Neural progenitor cell (in vitro differentiated cells): ENCODE measurements around the gene VWA8. TPM values are rescaled to one million over a fixed set of nuclear protein-coding genes. Genes with fewer than 3 reads are reported as not detected.

Experiments
- DNase-seq: peaks from one replicate; pipeline ENCODE4 v3.0.0-alpha.2; 2016; ENCODE audit warnings: low spot score
- H2AFZ ChIP-seq: fragments of 200-600 bp; sonication (generic); replicated peaks from 2 replicates; pipeline ENCODE4 v1.6.1; 2016; ENCODE audit warnings: antibody characterized with exemption
- H3F3A ChIP-seq: fragments of 200-600 bp; sonication (generic); 2 replicates; pipeline ENCODE4 v1.6.1; 2016; ENCODE audit warnings: antibody characterized with exemption, low read depth
- H3K27ac ChIP-seq: fragments of 200-600 bp; sonication (generic); 2 replicates; pipeline ENCODE4 v1.5.1; 2016; ENCODE audit warnings: mild to moderate bottlenecking
- H3K27me3 ChIP-seq: fragments of 200-600 bp; sonication (generic); 2 replicates; pipeline ENCODE4 v1.6.1; 2016; ENCODE audit warnings: mild to moderate bottlenecking, moderate library complexity
- H3K36me3 ChIP-seq: fragments of 200-600 bp; sonication (generic); 2 replicates; pipeline ENCODE4 v1.5.1; 2016
- H3K4me1 ChIP-seq: fragments of 200-600 bp; sonication (generic); 2 replicates; pipeline ENCODE4 v1.6.1; 2016; ENCODE audit warnings: mixed run types
- H3K4me2 ChIP-seq: fragments of 200-600 bp; sonication (generic); 2 replicates; pipeline ENCODE4 v1.6.1; 2016
- H3K4me3 ChIP-seq: fragments of 200-600 bp; sonication (generic); 2 replicates; pipeline ENCODE4 v1.5.1; 2016
- H3K79me2 ChIP-seq: fragments of 200-600 bp; sonication (generic); 2 replicates; pipeline ENCODE4 v1.6.1; 2016; ENCODE audit warnings: low read depth
- H3K9ac ChIP-seq: fragments of 200-600 bp; sonication (generic); 2 replicates; pipeline ENCODE4 v1.6.1; 2016
- H3K9me3 ChIP-seq: fragments of 200-600 bp; sonication (generic); 2 replicates; pipeline ENCODE4 v1.5.1; 2016; ENCODE audit warnings: low read depth
- H4K20me1 ChIP-seq: fragments of 200-600 bp; sonication (generic); 2 replicates; pipeline ENCODE4 v1.6.1; 2016; ENCODE audit warnings: low read depth
- H3K27ac Mint-ChIP-seq: 3 replicates; pipeline ENCODE4 v1.8.0; 2021; ENCODE audit warnings: mixed read lengths
- H3K27me3 Mint-ChIP-seq: 2 replicates; pipeline ENCODE4 v1.8.0; 2022; ENCODE audit warnings: low read depth, mild to moderate bottlenecking, inconsistent platforms, moderate library complexity, mixed read lengths; ENCODE audit not compliant: insufficient read depth
- H3K36me3 Mint-ChIP-seq: 3 replicates; pipeline ENCODE4 v1.8.0; 2021; ENCODE audit warnings: mixed read lengths
- H3K4me1 Mint-ChIP-seq: 3 replicates; pipeline ENCODE4 v1.8.0; 2021; ENCODE audit warnings: mixed read lengths
- H3K4me3 Mint-ChIP-seq: 3 replicates; pipeline ENCODE4 v1.8.0; 2021; ENCODE audit warnings: mild to moderate bottlenecking, moderate library complexity, mixed read lengths
- H3K9me3 Mint-ChIP-seq: 3 replicates; pipeline ENCODE4 v1.8.0; 2020; ENCODE audit warnings: mixed read lengths
- CTCF ChIP-seq: fragments of 200-600 bp; sonication (generic); IDR thresholded peaks from 2 replicates; pipeline ENCODE4 v1.5.1; 2017; ENCODE audit warnings: antibody characterized with exemption, mild to moderate bottlenecking
- EZH2 ChIP-seq: fragments of 200-600 bp; sonication (generic); IDR thresholded peaks from 2 replicates; pipeline ENCODE4 v1.6.1; 2017; ENCODE audit warnings: antibody characterized with exemption, mild to moderate bottlenecking, moderate library complexity
- EZH2phosphoT487 ChIP-seq: fragments of 200-600 bp; sonication (generic); IDR thresholded peaks from 2 replicates; pipeline ENCODE4 v1.6.1; 2017; ENCODE audit warnings: antibody characterized with exemption
- total RNA-seq: library from RNA; depleted of rRNA; stranded (reverse); fragments of >200 nt; gene quantifications from 2 replicates; pipeline ENCODE4 v1.2.3, GENCODE V29; 2015; ENCODE audit warnings: low replicate concordance

The VWA8 gene
- total RNA-seq, 1 donor from 2014 or later, result 12.6 TPM

GRCh38 chr13:41595298-41595697, 365.6 kb downstream of the VWA8 start:
- Histone ChIP-seq H3K9ac (no peak overlapping the region), H3K4me1 (no peaks in the 10 kb centered on the region), H2AFZ (no peak overlapping the region), H3F3A (no peaks in the 10 kb centered on the region), H3K4me2 (no peak overlapping the region), H3K79me2 (no peaks in the 10 kb centered on the region), H3K27ac (no peak overlapping the region), H4K20me1 (no peaks in the 10 kb centered on the region), H3K27me3 (no peaks in the 10 kb centered on the region), H3K9me3 (no peaks in the 10 kb centered on the region), H3K36me3 (no peaks in the 10 kb centered on the region), H3K4me3 (no peak overlapping the region)
- no peak for TF ChIP-seq CTCF
- no peak for TF ChIP-seq EZH2phosphoT487
- TF ChIP-seq EZH2, result no peak
- Mint-ChIP-seq H3K4me3 (no peak overlapping the region), H3K9me3 (peaks cover 2% of the 10 kb centered on the region), H3K27ac (no peak overlapping the region), H3K36me3 (peaks cover under 1% of the 10 kb centered on the region), H3K27me3 (no peaks in the 10 kb centered on the region), H3K4me1 (peaks cover 6% of the 10 kb centered on the region)
- DNase-seq, result no peak

GRCh38 chr13:41590643-41591042, 370.3 kb downstream of the VWA8 start:
- H3K4me3 ChIP-seq, result no peak overlapping the region
- Mint-ChIP-seq H3K4me3 (no peak overlapping the region), H3K9me3 (peaks cover 2% of the 10 kb centered on the region), H3K36me3 (peaks cover 13% of the 10 kb centered on the region), H3K27ac (no peak overlapping the region), H3K4me1 (peaks cover 13% of the 10 kb centered on the region), H3K27me3 (no peaks in the 10 kb centered on the region)
- no peak overlapping the region for H3K9ac ChIP-seq
- H3K36me3 ChIP-seq, result no peaks in the 10 kb centered on the region
- no peaks in the 10 kb centered on the region for H3K9me3 ChIP-seq
- no peak for DNase-seq
- H2AFZ ChIP-seq, result no peak overlapping the region
- peaks cover 12% of the 10 kb centered on the region for H3K4me1 ChIP-seq
- H3F3A ChIP-seq, result peaks cover 5% of the 10 kb centered on the region
- H3K79me2 ChIP-seq, result no peaks in the 10 kb centered on the region
- no peaks in the 10 kb centered on the region for H4K20me1 ChIP-seq
- no peak for TF ChIP-seq EZH2phosphoT487
- TF ChIP-seq CTCF, result no peak
- TF ChIP-seq EZH2, result no peak
- no peaks in the 10 kb centered on the region for H3K27me3 ChIP-seq
- H3K4me2 ChIP-seq, result no peak overlapping the region
- H3K27ac ChIP-seq, result no peak overlapping the region

DNA sequence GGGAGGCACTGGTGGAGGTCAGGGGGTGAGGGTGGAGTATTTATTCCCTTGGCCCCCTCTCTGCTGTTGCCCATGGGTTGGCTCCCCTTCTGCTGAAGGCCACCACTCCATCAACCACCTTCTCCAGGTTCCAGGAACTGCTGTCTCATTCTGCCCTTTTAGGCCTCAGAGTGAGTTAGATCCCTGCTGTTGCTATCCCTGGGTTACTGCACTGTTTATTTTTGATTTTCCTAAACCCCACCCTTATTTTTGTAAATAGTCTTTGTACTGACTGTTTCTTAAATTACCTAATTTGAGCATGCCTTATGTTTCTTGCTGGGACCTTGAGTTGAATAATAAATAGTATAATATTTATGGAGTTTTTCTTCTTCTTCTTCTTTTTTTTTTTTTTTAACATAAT, 370.8 kb downstream of the VWA8 start:
- H3K9ac ChIP-seq, result no peak overlapping the region
- H3K27ac ChIP-seq, result no peak overlapping the region
- Mint-ChIP-seq H3K36me3 (peaks cover 15% of the 10 kb centered on the region), H3K4me3 (no peak overlapping the region), H3K9me3 (peaks cover 2% of the 10 kb centered on the region), H3K4me1 (peaks cover 13% of the 10 kb centered on the region), H3K27ac (no peak overlapping the region), H3K27me3 (no peaks in the 10 kb centered on the region)
- H4K20me1 ChIP-seq, result no peaks in the 10 kb centered on the region
- peaks cover 12% of the 10 kb centered on the region for H3K4me1 ChIP-seq
- H3K79me2 ChIP-seq, result no peaks in the 10 kb centered on the region
- H3F3A ChIP-seq, result peaks cover 5% of the 10 kb centered on the region
- TF ChIP-seq EZH2 (no peak), CTCF (no peak), EZH2phosphoT487 (no peak)
- H2AFZ ChIP-seq, result no peak overlapping the region
- no peak overlapping the region for H3K4me3 ChIP-seq
- no peak overlapping the region for H3K4me2 ChIP-seq
- H3K27me3 ChIP-seq, result no peaks in the 10 kb centered on the region
- H3K9me3 ChIP-seq, result no peaks in the 10 kb centered on the region
- no peaks in the 10 kb centered on the region for H3K36me3 ChIP-seq
- DNase-seq, result no peak
